H1 (cell line): Measurements from ENCODE around the gene CFAP141. TPM values are rescaled to one million over a fixed set of nuclear protein-coding genes. Genes with fewer than 3 reads are reported as not detected.
A peak's percentile ranks its signal among the peaks of the same experiment; 100 is the strongest.

Experiments
- CTCF ChIA-PET: fragments of 300-600 bp; sonication (Branson Sonifier 250); formaldehyde crosslinking; loops from one replicate; lab custom pipeline; 2021; ENCODE audit not compliant: partially characterized antibody; lab: Charles Lee
- POLR2A ChIA-PET: fragments of 300-600 bp; sonication (Branson Sonifier 250); formaldehyde crosslinking; loops from one replicate; lab custom pipeline; 2021; ENCODE audit warnings: inconsistent platforms; ENCODE audit not compliant: partially characterized antibody; lab: Charles Lee
- DNase-seq, 2 experiments: peaks; one replicate each; pipeline versions ENCODE4 v3.0.0 to v3.0.0-alpha.2; 2010 to 2022; ENCODE audit warnings: low spot score in 2 of 2, low read depth in 1 of 2, mixed read lengths in 1 of 2
- FAIRE-seq: peaks from 2 replicates; lab custom pipeline; 2011; peaks lifted over from hg19 to GRCh38; lab: Jason Lieb, UNC
- H2AFZ ChIP-seq: 2 replicates; pipeline ENCODE4 v1.8.1; 2012; ENCODE audit warnings: low read length, inconsistent platforms
- H2AK5ac ChIP-seq: 2 replicates; pipeline ENCODE4 v1.6.1; 2013; ENCODE audit warnings: low read depth, low read length
- H2BK120ac ChIP-seq: replicated peaks from 2 replicates; pipeline ENCODE3; 2013; ENCODE audit warnings: low read depth, low read length, inconsistent platforms
- H2BK12ac ChIP-seq: 2 replicates; pipeline ENCODE4 v1.6.1; 2013; ENCODE audit warnings: low read depth, low read length
- H2BK15ac ChIP-seq: 2 replicates; pipeline ENCODE4 v1.6.1; 2013; ENCODE audit warnings: low read length
- H2BK20ac ChIP-seq: 2 replicates; pipeline ENCODE4 v1.6.1; 2013; ENCODE audit warnings: low read length
- H2BK5ac ChIP-seq: 2 replicates; pipeline ENCODE4 v1.6.1; 2013; ENCODE audit warnings: low read depth, low read length
- H3K14ac ChIP-seq: 2 replicates; pipeline ENCODE4 v1.6.1; 2013; ENCODE audit warnings: inconsistent platforms; ENCODE audit not compliant: insufficient read length
- H3K18ac ChIP-seq: 2 replicates; pipeline ENCODE4 v1.6.1; 2013; ENCODE audit warnings: low read length; ENCODE audit errors: extremely low read depth
- H3K23ac ChIP-seq: 2 replicates; pipeline ENCODE4 v1.6.1; 2013; ENCODE audit warnings: inconsistent platforms; ENCODE audit not compliant: insufficient read length
- H3K23me2 ChIP-seq: 2 replicates; pipeline ENCODE4 v1.6.1; 2013; ENCODE audit warnings: low read depth, low read length
- H3K27ac ChIP-seq: 2 replicates; pipeline ENCODE4 v1.6.1; 2011; ENCODE audit warnings: low read depth, low read length, inconsistent platforms
- H3K27me3 ChIP-seq, 4 experiments: replicated peaks in 1 of 4; 1 replicate in 1 of 4; 2 replicates in 3 of 4; pipeline versions ENCODE4 v1.6.1 to v1.8.1; 2011 to 2013; ENCODE audit warnings: low read length in 3 of 4, mild to moderate bottlenecking in 3 of 4, inconsistent platforms in 2 of 4, mixed read lengths in 2 of 4, moderate library complexity in 1 of 4; ENCODE audit not compliant: control insufficient read depth in 3 of 4, insufficient read depth in 3 of 4; ENCODE audit errors: extremely low read depth in 1 of 4
- H3K36me3 ChIP-seq, 4 experiments: 2 replicates each; pipeline versions ENCODE4 v1.6.1 to v1.8.1; 2011 to 2013; ENCODE audit warnings: mild to moderate bottlenecking in 4 of 4, low read length in 3 of 4, moderate library complexity in 2 of 4, control low read depth in 1 of 4, inconsistent platforms in 1 of 4; ENCODE audit not compliant: insufficient read depth in 4 of 4, control insufficient read depth in 2 of 4
- H3K4ac ChIP-seq: replicated peaks from 2 replicates; pipeline ENCODE3; 2013; ENCODE audit warnings: low read length, low read depth, mixed read lengths, inconsistent platforms; ENCODE audit not compliant: insufficient read length
- H3K4me1 ChIP-seq, 4 experiments: replicated peaks in 1 of 4; 1 replicate in 1 of 4; 2 replicates in 3 of 4; pipeline versions ENCODE4 v1.6.1 to v1.8.1; 2011 to 2013; ENCODE audit warnings: low read length in 3 of 4, inconsistent platforms in 2 of 4, mixed read lengths in 1 of 4; ENCODE audit not compliant: insufficient read depth in 4 of 4, control insufficient read depth in 3 of 4
- H3K4me2 ChIP-seq, 2 experiments: 2 replicates each; pipeline versions ENCODE4 v1.6.1 to v1.8.1; 2011 to 2013; ENCODE audit warnings: low read depth in 2 of 2, low read length in 2 of 2, control low read depth in 1 of 2, inconsistent platforms in 1 of 2, mild to moderate bottlenecking in 1 of 2; ENCODE audit not compliant: insufficient read depth in 1 of 2
- H3K4me3 ChIP-seq, 4 experiments: fragments of 200-600, 300-600 bp in 1 of 4; sonication (generic), shearing (Covaris generic), sonication (Bioruptor Twin) in 1 of 4; 2 replicates each; pipeline versions ENCODE4 v1.5.1 to v1.8.1; 2011 to 2016; ENCODE audit warnings: low read length in 4 of 4, low read depth in 3 of 4, control low read depth in 2 of 4, inconsistent platforms in 2 of 4, mild to moderate bottlenecking in 2 of 4, mixed read lengths in 1 of 4, moderate library complexity in 1 of 4; ENCODE audit not compliant: insufficient read depth in 2 of 4; ENCODE audit errors: extremely low read depth in 1 of 4
- H3K56ac ChIP-seq: replicated peaks from 2 replicates; pipeline ENCODE3; 2013; ENCODE audit warnings: low read depth, mild to moderate bottlenecking, mixed read lengths, low read length, inconsistent platforms; ENCODE audit not compliant: insufficient read length
- H3K79me1 ChIP-seq: 2 replicates; pipeline ENCODE4 v1.6.1; 2013; ENCODE audit warnings: low read depth, low read length, control low read depth
- H3K79me2 ChIP-seq, 2 experiments: 2 replicates each; pipeline versions ENCODE4 v1.6.1 to v1.8.1; 2012 to 2013; ENCODE audit warnings: low read length in 2 of 2, mild to moderate bottlenecking in 2 of 2, inconsistent platforms in 1 of 2; ENCODE audit not compliant: insufficient read depth in 2 of 2, control insufficient read depth in 1 of 2
- H3K9ac ChIP-seq, 4 experiments: replicated peaks in 1 of 4; 1 replicate in 1 of 4; 2 replicates in 3 of 4; pipeline versions ENCODE4 v1.6.1 to v1.8.1; 2011 to 2013; ENCODE audit warnings: low read depth in 3 of 4, low read length in 3 of 4, control low read depth in 2 of 4, mild to moderate bottlenecking in 2 of 4, moderate library complexity in 2 of 4, inconsistent platforms in 1 of 4; ENCODE audit errors: extremely low read depth in 1 of 4
- H3K9me3 ChIP-seq, 2 experiments: 2 replicates each; pipeline versions ENCODE4 v1.6.1 to v1.8.1; 2012 to 2013; ENCODE audit warnings: mild to moderate bottlenecking in 2 of 2, moderate library complexity in 2 of 2, control low read depth in 1 of 2, inconsistent platforms in 1 of 2, low read depth in 1 of 2, low read length in 1 of 2, mixed read lengths in 1 of 2; ENCODE audit not compliant: insufficient read depth in 2 of 2
- H4K20me1 ChIP-seq, 2 experiments: replicated peaks in 1 of 2; 2 replicates each; pipeline versions ENCODE3 to v1.8.1; 2011 to 2013; ENCODE audit warnings: inconsistent platforms in 2 of 2, low read length in 2 of 2, mild to moderate bottlenecking in 1 of 2; ENCODE audit not compliant: insufficient read depth in 2 of 2, control insufficient read depth in 1 of 2
- H4K5ac ChIP-seq: 2 replicates; pipeline ENCODE4 v1.6.1; 2013; ENCODE audit warnings: low read length, low read depth, mixed read lengths, inconsistent platforms; ENCODE audit not compliant: insufficient read length
- H4K8ac ChIP-seq: 2 replicates; pipeline ENCODE4 v1.8.0; 2013; ENCODE audit warnings: mild to moderate bottlenecking, moderate library complexity, low read length, inconsistent platforms; ENCODE audit not compliant: insufficient read depth; ENCODE audit errors: extremely low read depth
- H4K91ac ChIP-seq: replicated peaks from 2 replicates; pipeline ENCODE3; 2013; ENCODE audit warnings: low read length, mixed read lengths, inconsistent platforms; ENCODE audit not compliant: insufficient read length
- ATF2 ChIP-seq: IDR thresholded peaks from 2 replicates; pipeline ENCODE4 v1.6.1; 2012; ENCODE audit warnings: low read length, inconsistent platforms
- EP300 ChIP-seq, 2 experiments: IDR thresholded peaks; 1 replicate in 1 of 2; 2 replicates in 1 of 2; pipeline ENCODE4 v1.6.1; 2011 to 2012; ENCODE audit warnings: low read depth in 2 of 2, low read length in 2 of 2, mild to moderate bottlenecking in 2 of 2, borderline replicate concordance in 1 of 2, inconsistent platforms in 1 of 2, moderate library complexity in 1 of 2
- EZH2 ChIP-seq: fragments of 200-600 bp; sonication (generic); IDR thresholded peaks from 2 replicates; pipeline ENCODE4 v1.7.1; 2012; ENCODE audit warnings: low read depth, mild to moderate bottlenecking, moderate library complexity, low read length, inconsistent platforms; ENCODE audit not compliant: severe bottlenecking
- RBBP5 ChIP-seq: IDR thresholded peaks from 2 replicates; pipeline ENCODE4 v1.7.1; 2012; ENCODE audit warnings: low read depth, mild to moderate bottlenecking, inconsistent platforms, low read length, moderate library complexity, borderline replicate concordance
- RNF2 ChIP-seq: fragments of 200-900, 300-1000 bp; sonication (generic); IDR thresholded peaks from 2 replicates; pipeline ENCODE4 v1.7.1; 2016; ENCODE audit warnings: borderline replicate concordance, low read depth, mild to moderate bottlenecking, antibody characterized with exemption, low read length; ENCODE audit not compliant: poor library complexity, severe bottlenecking; ENCODE audit errors: missing control alignments
- USF2 ChIP-seq: IDR thresholded peaks from 2 replicates; pipeline ENCODE4 v1.6.1; 2011; ENCODE audit warnings: low read length, improper control_type of control experiment
- WGBS, 2 experiments: shearing (Covaris generic) in 1 of 2; methylation state at CpG; one replicate each; pipeline versions ENCODE4 v1.1.6 to v1.1.7; 2013 to 2015; ENCODE audit warnings: low lambda C conversion rate in 2 of 2, mixed read lengths in 2 of 2, inconsistent platforms in 1 of 2, low coverage in 1 of 2, missing lambda C conversion rate in 1 of 2; ENCODE audit not compliant: insufficient replicate concordance in 2 of 2, insufficient coverage in 1 of 2, insufficient read length in 1 of 2; ENCODE audit errors: extremely low coverage in 1 of 2, missing lambda C conversion rate in 1 of 2; 5-methylcytosine and 5-hydroxymethylcytosine counted together
- polyA plus RNA-seq, 7 experiments: library from polyadenylated mRNA; depleted of rRNA in 3 of 7; stranded (reverse) in 5 of 7; unstranded in 2 of 7; fragments of >200 nt in 5 of 7; fragments of 200-250 nt in 2 of 7; gene quantifications; 1 replicate in 5 of 7; 2 replicates in 1 of 7; 4 replicates in 1 of 7; pipeline versions ENCODE4 v1.2.1 to v1.2.3, GENCODE V29; 2011 to 2013; ENCODE audit warnings: missing spikeins in 2 of 7, mixed read lengths in 2 of 7
- total RNA-seq: library from RNA; stranded (reverse); fragmentation: NEBNext Ultra II Directional; extraction: Animal tissue kit (Norgen Biotek cat#: 25700); gene quantifications from 2 replicates; pipeline ENCODE4 v1.2.1, GENCODE V29; 2021

Gene CFAP141
- total and polyA plus RNA-seq, 2 of the 8 experiments (the other 6 are each of a cell fraction or from before 2014, with no cell fraction given): not detected

- Histone ChIP-seq H3K79me2 (peaks cover 65 to 86% of the 10 kb centered on the region in 2 experiments), H2BK12ac (no peak overlapping the region), H2BK120ac (no peak overlapping the region), H3K56ac (no peak overlapping the region), H4K91ac (no peak overlapping the region), H3K23ac (no peak overlapping the region), H3K4me2 (peak overlapping the region; percentile 34 to 83), H3K9ac (peak overlapping the region in 1 of 4 experiments; percentile 58; a peak in 1 of 7 replicates), H3K27me3 (no peaks in the 10 kb centered on the region), H2BK20ac (no peak overlapping the region), H3K4ac (no peak overlapping the region), H4K8ac (no peak overlapping the region), H3K23me2 (peaks cover 7% of the 10 kb centered on the region; the same call in 1 of the 2 replicates), H3K14ac (no peak overlapping the region), H4K20me1 (peaks cover 33 to 34% of the 10 kb centered on the region in 2 experiments), H3K4me3 (peak overlapping the region in 1 of 4 experiments; percentile 44; a peak in 2 of 8 replicates), H3K4me1 (peaks cover 10 to 17% (median 14%) of the 10 kb centered on the region in 4 experiments), H2BK15ac (no peak overlapping the region), H3K27ac (peak overlapping the region; percentile 40; the same call in 1 of the 2 replicates), H4K5ac (no peak overlapping the region), H2AK5ac (no peak overlapping the region), H2AFZ (no peak overlapping the region), H2BK5ac (no peak overlapping the region), H3K79me1 (peaks cover 21% of the 10 kb centered on the region), H3K18ac (no peak overlapping the region), H3K9me3 (no peaks in the 10 kb centered on the region), H3K36me3 (peaks cover 6 to 31% (median 16%) of the 10 kb centered on the region in 4 experiments)
- POLR2A ChIA-PET: interaction anchor here (0.6 to 11.3 kb wide), 14 partner anchors 9 to 216 kb away, joined by 3 to 107 read pairs (median 7); partner anchors contain the start of genes NUP210L, RPS27, SLC39A1 and TPM3
- CTCF ChIA-PET: interaction anchor here (0.6 to 2.0 kb wide), 5 partner anchors 19 to 147 kb away, joined by 3 to 9 read pairs (median 4); no protein-coding TSS in a partner anchor
- FAIRE-seq (no peak), DNase-seq (no peak)
- 83% methylated on average over 10 of the region's 10 CpGs; no CpG with 5 or more reads in 1 of the 2 experiments for WGBS, 2 experiments
- TF ChIP-seq EZH2 (no peak), EP300 (IDR thresholded peaks at IDR 0.05; ENCODE audit: borderline replicate concordance in 1 of 2, low read depth in 2 of 2, low read length in 2 of 2) (no peak), RBBP5 (no peak), ATF2 (no peak), USF2 (no peak), RNF2 (no peak)
Observed at GRCh38 chr1:154178911-154179811, 27.0 kb downstream of the CFAP141 start.
